CD14-positive monocyte (primary cell): ENCODE measurements around the gene HOPX. TPM values are rescaled to one million over a fixed set of nuclear protein-coding genes. Genes with fewer than 3 reads are reported as not detected.

Experiments used
- DNase-seq, 3 donors: peaks; one replicate each; pipeline ENCODE4 v3.0.0-alpha.2; 2011 to 2022
- H2AFZ ChIP-seq: 2 replicates; pipeline ENCODE4 v1.6.0; 2012; ENCODE audit warnings: mild to moderate bottlenecking, low read depth, low read length, inconsistent platforms; ENCODE audit not compliant: insufficient read depth, poor library complexity, severe bottlenecking
- H3K27ac ChIP-seq, 2 donors: 1 replicate in 1 of 2; 2 replicates in 1 of 2; pipeline ENCODE4 v1.5.1; 2012 to 2013; ENCODE audit warnings: low read length in 2 of 2, control low read depth in 1 of 2, inconsistent platforms in 1 of 2, low read depth in 1 of 2, mild to moderate bottlenecking in 1 of 2
- H3K27me3 ChIP-seq, 2 donors: one replicate each; pipeline versions ENCODE4 v1.6.0 to v1.6.1; 2011 to 2013; ENCODE audit warnings: low read length in 2 of 2; ENCODE audit not compliant: control insufficient read depth in 2 of 2, insufficient read depth in 2 of 2
- H3K36me3 ChIP-seq, 2 donors: replicated peaks in 1 of 2; 1 replicate in 1 of 2; 2 replicates in 1 of 2; pipeline versions ENCODE4 v1.5.1 to v1.6.1; 2012 to 2013; ENCODE audit warnings: low read length in 2 of 2, control low read depth in 1 of 2, inconsistent platforms in 1 of 2, mild to moderate bottlenecking in 1 of 2; ENCODE audit not compliant: insufficient read depth in 2 of 2, control insufficient read depth in 1 of 2
- H3K4me1 ChIP-seq, 2 donors: 1 replicate in 1 of 2; 2 replicates in 1 of 2; pipeline versions ENCODE4 v1.5.1 to v1.6.1; 2012 to 2013; ENCODE audit warnings: low read length in 2 of 2, control low read depth in 1 of 2, inconsistent platforms in 1 of 2, mild to moderate bottlenecking in 1 of 2, moderate library complexity in 1 of 2; ENCODE audit not compliant: insufficient read depth in 2 of 2, control insufficient read depth in 1 of 2
- H3K4me2 ChIP-seq: replicated peaks from 2 replicates; pipeline ENCODE3; 2012; ENCODE audit warnings: low read length, moderate library complexity, mild to moderate bottlenecking; ENCODE audit not compliant: poor library complexity, severe bottlenecking; ENCODE audit errors: extremely low read depth
- H3K4me3 ChIP-seq, 3 experiments: fragments of 200-600 bp in 1 of 3; sonication (generic) in 1 of 3; replicated peaks in 1 of 3; 1 replicate in 2 of 3; 2 replicates in 1 of 3; pipeline ENCODE4 v1.5.1; 2011 to 2013; ENCODE audit warnings: low read length in 3 of 3, mild to moderate bottlenecking in 3 of 3, control low read depth in 2 of 3, low read depth in 2 of 3, inconsistent platforms in 1 of 3, moderate library complexity in 1 of 3
- H3K79me2 ChIP-seq: 2 replicates; pipeline ENCODE4 v1.6.0; 2012; ENCODE audit warnings: mild to moderate bottlenecking, control low read depth, inconsistent platforms, low read length, moderate library complexity; ENCODE audit not compliant: insufficient read depth
- H3K9ac ChIP-seq: 2 replicates; pipeline ENCODE4 v1.6.0; 2017; ENCODE audit warnings: low read length, mild to moderate bottlenecking; ENCODE audit not compliant: insufficient read depth, poor library complexity, severe bottlenecking
- H3K9me3 ChIP-seq, 2 donors: replicated peaks in 1 of 2; 1 replicate in 1 of 2; 2 replicates in 1 of 2; pipeline versions ENCODE4 v1.5.1 to v1.6.1; 2012 to 2013; ENCODE audit warnings: low read length in 2 of 2, control low read depth in 1 of 2; ENCODE audit not compliant: control insufficient read depth in 1 of 2, insufficient read depth in 1 of 2
- H4K20me1 ChIP-seq: 2 replicates; pipeline ENCODE4 v1.6.0; 2012; ENCODE audit warnings: mild to moderate bottlenecking, low read length, control low read depth, moderate library complexity; ENCODE audit not compliant: insufficient read depth
- H3K27ac Mint-ChIP-seq, 7 donors: one replicate each; pipeline ENCODE4 v1.8.0; 2020; ENCODE audit warnings: mild to moderate bottlenecking in 7 of 7, mixed read lengths in 7 of 7, moderate library complexity in 6 of 7, inconsistent platforms in 2 of 7
- H3K27me3 Mint-ChIP-seq, 3 donors: one replicate each; pipeline ENCODE4 v1.8.0; 2021 to 2022; ENCODE audit warnings: low read depth in 3 of 3, mild to moderate bottlenecking in 3 of 3, mixed read lengths in 3 of 3, moderate library complexity in 3 of 3, inconsistent platforms in 1 of 3
- H3K36me3 Mint-ChIP-seq, 2 donors: one replicate each; pipeline ENCODE4 v1.8.0; 2020; ENCODE audit warnings: mixed read lengths in 2 of 2, inconsistent platforms in 1 of 2, mild to moderate bottlenecking in 1 of 2
- H3K4me1 Mint-ChIP-seq: one replicate; pipeline ENCODE4 v1.8.0; 2020; ENCODE audit warnings: mild to moderate bottlenecking, mixed read lengths
- H3K4me3 Mint-ChIP-seq, 2 donors: one replicate each; pipeline ENCODE4 v1.8.0; 2020; ENCODE audit warnings: mild to moderate bottlenecking in 2 of 2, mixed read lengths in 2 of 2, moderate library complexity in 1 of 2
- H3K9me3 Mint-ChIP-seq, 7 donors: one replicate each; pipeline ENCODE4 v1.8.0; 2020 to 2022; ENCODE audit warnings: mixed read lengths in 7 of 7, mild to moderate bottlenecking in 6 of 7, moderate library complexity in 6 of 7, inconsistent platforms in 2 of 7
- CTCF ChIP-seq: fragments of 200-600 bp; IDR thresholded peaks from one replicate; pipeline ENCODE4 v1.8.0; 2022; ENCODE audit warnings: antibody characterized with exemption, mild to moderate bottlenecking
- WGBS: methylation state at CpG from one replicate; pipeline ENCODE4 v1.1.5; 2013; ENCODE audit warnings: missing lambda C conversion rate; ENCODE audit not compliant: insufficient coverage; 5-methylcytosine and 5-hydroxymethylcytosine counted together
- intact Hi-C, 2 donors: fragments of 100-400 bp; cut with micrococcal nuclease; formaldehyde crosslinking; loops; one replicate each; pipeline versions ENCODE4 v1.15.0 to v1.15.1; 2023
- polyA plus RNA-seq, 3 donors: library from polyadenylated mRNA; depleted of rRNA in 1 of 3; unstranded in 2 of 3; stranded (reverse) in 1 of 3; fragments of 300-500 nt in 2 of 3; fragments of >200 nt in 1 of 3; fragmentation: Illumina TruSeq in 2 of 3; gene quantifications; 1 replicate in 2 of 3; 2 replicates in 1 of 3; pipeline ENCODE4 v1.2.3, GENCODE V29; 2012 to 2021

The HOPX gene
- polyA plus RNA-seq, 3 donors = 0.39 to 1.3 (median 0.52) TPM

GRCh38 chr4:56626420-56626819 is 54.7 kb downstream of the HOPX start:
- Histone ChIP-seq H3K9ac (no peak overlapping the region), H3K9me3 (peaks cover 37% of the 10 kb centered on the region in 2 donors), H3K4me2 (no peak overlapping the region), H3K36me3 (no peaks in the 10 kb centered on the region), H3K79me2 (no peaks in the 10 kb centered on the region), H3K4me1 (no peaks in the 10 kb centered on the region), H2AFZ (no peak overlapping the region), H3K4me3 (no peak overlapping the region), H3K27me3 (no peaks in the 10 kb centered on the region), H3K27ac (no peak overlapping the region), H4K20me1 (no peaks in the 10 kb centered on the region)
- no peak for DNase-seq
- TF ChIP-seq CTCF = no peak
- peaks cover 28 to 52% (median 37%) of the 10 kb centered on the region in 7 donors for H3K9me3 Mint-ChIP-seq
- 60% methylated on average over 1 of the region's 1 CpG for WGBS
- intact Hi-C loops = no loop called here
- no peaks in the 10 kb centered on the region for H3K4me1 Mint-ChIP-seq
- H3K4me3 Mint-ChIP-seq = no peak overlapping the region
- no peaks in the 10 kb centered on the region for H3K36me3 Mint-ChIP-seq
- H3K27ac Mint-ChIP-seq = no peak overlapping the region
- H3K27me3 Mint-ChIP-seq = no peaks in the 10 kb centered on the region

GRCh38 chr4:56622176-56622575 is 58.9 kb downstream of the HOPX start:
- Mint-ChIP-seq H3K36me3 (no peaks in the 10 kb centered on the region), H3K9me3 (peaks cover 27 to 42% (median 36%) of the 10 kb centered on the region in 7 donors), H3K4me1 (no peaks in the 10 kb centered on the region), H3K27ac (no peak overlapping the region), H3K27me3 (no peaks in the 10 kb centered on the region), H3K4me3 (no peak overlapping the region)
- peaks cover 27 to 35% of the 10 kb centered on the region in 2 donors for H3K9me3 ChIP-seq
- no CpG with 5 or more reads among the region's 1 CpG for WGBS
- no peaks in the 10 kb centered on the region for H3K79me2 ChIP-seq
- no peaks in the 10 kb centered on the region for H3K36me3 ChIP-seq
- H3K4me1 ChIP-seq = no peaks in the 10 kb centered on the region
- no peak overlapping the region for H3K4me3 ChIP-seq
- TF ChIP-seq CTCF = no peak
- intact Hi-C loops = no loop called here
- no peak overlapping the region for H2AFZ ChIP-seq
- no peaks in the 10 kb centered on the region for H3K27me3 ChIP-seq
- H3K27ac ChIP-seq = no peak overlapping the region
- H3K9ac ChIP-seq = no peak overlapping the region
- no peak for DNase-seq
- no peaks in the 10 kb centered on the region for H4K20me1 ChIP-seq
- H3K4me2 ChIP-seq = no peak overlapping the region
